Measurements from ENCODE around the gene CHKA.

GRCh38 chr11:68027667-68028066 lies 93.5 kb downstream of the CHKA start:
- TF ChIP-seq POLR2AphosphoS5 (IDR thresholded peaks at IDR 0.05; ENCODE audit: low read depth, low read length) (no peak), JUN (IDR thresholded peaks at IDR 0.05; ENCODE audit: low read depth, low read length) (no peak), SIRT6 (IDR thresholded peaks at IDR 0.05; ENCODE audit: low read length) (no peak), ATF2 (IDR thresholded peaks at IDR 0.05; ENCODE audit: low read length) (no peak), CTCF (IDR thresholded peaks at IDR 0.05; ENCODE audit: control extremely low read depth in 1 of 3, insufficient read depth in 1 of 3, low read depth in 1 of 3, low read length in 3 of 3) (no peak), POLR2A (IDR thresholded peaks at IDR 0.05; ENCODE audit: control extremely low read depth in 1 of 2, low read depth in 2 of 2, low read length in 2 of 2) (no peak), HDAC6 (IDR thresholded peaks at IDR 0.05; ENCODE audit: low read depth, low read length) (no peak), EZH2 (IDR thresholded peaks at IDR 0.05; ENCODE audit: low read depth, low read length, severe bottlenecking) (no peak), HDAC2 (IDR thresholded peaks at IDR 0.05; ENCODE audit: borderline replicate concordance in 1 of 2, low read depth in 2 of 2, low read length in 2 of 2) (no peak), TAF7 (optimal IDR thresholded peaks at IDR 0.05; ENCODE audit: borderline replicate concordance, low read depth, low read length) (no peak)

All from H1 (cell line).